IMR-90 (cell line): Measurements from ENCODE around the gene MLXIPL. TPM values are rescaled to one million over a fixed set of nuclear protein-coding genes. Genes with fewer than 3 reads are reported as not detected.

ENCODE experiments used
- ATAC-seq: fragments of 200-7000 bp; cut with Tn5 transposase; 2 replicates; pipeline ENCODE4 v1.9.1; 2020; ENCODE audit warnings: low read depth, mild to moderate bottlenecking, moderate library complexity
- BruUV-seq: library from RNA; stranded (reverse); fragments of 400-500 nt; replicated peaks from 2 replicates; lab custom pipeline; 2021; lab: Mats Ljungman, UMichigan
- CTCF ChIA-PET: fragments of 300-600 bp; formaldehyde crosslinking; extraction: SDS; loops from one replicate; lab custom pipeline; 2021; ENCODE audit warnings: antibody characterized with exemption; lab: Yijun Ruan, JAX
- POLR2A ChIA-PET: fragments of 300-600 bp; sonication (Branson Sonifier 250); formaldehyde crosslinking; loops from one replicate; lab custom pipeline; 2022; ENCODE audit warnings: antibody characterized with exemption; ENCODE audit not compliant: unreplicated experiment; lab: Charles Lee
- DNase-seq: peaks from one replicate; pipeline ENCODE4 v3.0.0; 2013
- H2AFZ ChIP-seq: replicated peaks from 2 replicates; pipeline ENCODE3; 2013; ENCODE audit warnings: low read length, mild to moderate bottlenecking; ENCODE audit not compliant: poor library complexity
- H2AK5ac ChIP-seq: 2 replicates; pipeline ENCODE4 v1.6.1; 2013; ENCODE audit warnings: low read depth, low read length, inconsistent platforms
- H2AK9ac ChIP-seq: replicated peaks from 2 replicates; pipeline ENCODE3; 2013; ENCODE audit warnings: mild to moderate bottlenecking, low read depth, low read length, moderate library complexity; ENCODE audit not compliant: poor library complexity
- H2BK120ac ChIP-seq: 2 replicates; pipeline ENCODE4 v1.6.1; 2013; ENCODE audit warnings: low read depth, low read length, inconsistent platforms
- H2BK15ac ChIP-seq: 3 replicates; pipeline ENCODE4 v1.6.1; 2013; ENCODE audit warnings: low read depth, low read length, inconsistent platforms
- H2BK20ac ChIP-seq: 2 replicates; pipeline ENCODE4 v1.6.1; 2013; ENCODE audit warnings: low read depth, mild to moderate bottlenecking, inconsistent platforms, low read length, moderate library complexity
- H2BK5ac ChIP-seq: 2 replicates; pipeline ENCODE4 v1.6.1; 2013; ENCODE audit warnings: mild to moderate bottlenecking, low read depth, low read length, inconsistent platforms; ENCODE audit not compliant: poor library complexity, severe bottlenecking
- H3K14ac ChIP-seq: replicated peaks from 2 replicates; pipeline ENCODE4 v1.6.1; 2013; ENCODE audit warnings: low read depth, low read length, inconsistent platforms
- H3K18ac ChIP-seq: 2 replicates; pipeline ENCODE4 v1.6.1; 2013; ENCODE audit warnings: low read depth, low read length, control low read depth
- H3K23ac ChIP-seq: 2 replicates; pipeline ENCODE4 v1.6.1; 2013; ENCODE audit warnings: low read depth, low read length, inconsistent platforms
- H3K27ac ChIP-seq: 2 replicates; pipeline ENCODE4 v1.5.1; 2013; ENCODE audit warnings: mild to moderate bottlenecking, control low read depth, low read length; ENCODE audit not compliant: insufficient read depth
- H3K27me3 ChIP-seq: 2 replicates; pipeline ENCODE4 v1.6.1; 2013; ENCODE audit warnings: low read length; ENCODE audit not compliant: control insufficient read depth, insufficient read depth
- H3K36me3 ChIP-seq: 2 replicates; pipeline ENCODE4 v1.6.1; 2013; ENCODE audit warnings: low read length, mixed read lengths; ENCODE audit not compliant: control insufficient read depth, insufficient read depth
- H3K4ac ChIP-seq: 2 replicates; pipeline ENCODE4 v1.6.1; 2013; ENCODE audit warnings: low read depth, low read length, inconsistent platforms
- H3K4me1 ChIP-seq: 2 replicates; pipeline ENCODE4 v1.6.1; 2013; ENCODE audit warnings: low read length, mixed read lengths; ENCODE audit not compliant: control insufficient read depth, insufficient read depth
- H3K4me2 ChIP-seq: 2 replicates; pipeline ENCODE4 v1.6.1; 2013; ENCODE audit warnings: low read depth, mild to moderate bottlenecking, control low read depth, low read length, moderate library complexity
- H3K4me3 ChIP-seq: 2 replicates; pipeline ENCODE4 v1.5.1; 2013; ENCODE audit warnings: low read depth, mild to moderate bottlenecking, control low read depth, low read length, moderate library complexity; ENCODE audit not compliant: insufficient read depth
- H3K56ac ChIP-seq: 2 replicates; pipeline ENCODE4 v1.6.1; 2013; ENCODE audit warnings: low read length, inconsistent platforms; ENCODE audit not compliant: insufficient read depth; ENCODE audit errors: extremely low read depth
- H3K79me1 ChIP-seq, 2 experiments: 2 replicates each; pipeline ENCODE4 v1.6.1; 2013; ENCODE audit warnings: low read length in 2 of 2, inconsistent platforms in 1 of 2, low read depth in 1 of 2
- H3K9ac ChIP-seq: 2 replicates; pipeline ENCODE4 v1.6.1; 2013; ENCODE audit warnings: low read depth, low read length, control low read depth
- H3K9me1 ChIP-seq: 2 replicates; pipeline ENCODE4 v1.6.1; 2013; ENCODE audit warnings: low read length, inconsistent platforms; ENCODE audit not compliant: insufficient read depth
- H3K9me3 ChIP-seq: 2 replicates; pipeline ENCODE4 v1.6.1; 2013; ENCODE audit warnings: low read length; ENCODE audit not compliant: control insufficient read depth, insufficient read depth
- H4K20me1 ChIP-seq: 2 replicates; pipeline ENCODE4 v1.6.1; 2013; ENCODE audit warnings: low read length, inconsistent platforms; ENCODE audit not compliant: insufficient read depth
- H4K5ac ChIP-seq: 2 replicates; pipeline ENCODE4 v1.6.1; 2013; ENCODE audit warnings: mild to moderate bottlenecking, low read depth, low read length, control low read depth
- H4K8ac ChIP-seq, 2 experiments: 2 replicates each; pipeline ENCODE4 v1.6.1; 2013; ENCODE audit warnings: low read depth in 2 of 2, low read length in 2 of 2, control low read depth in 1 of 2, inconsistent platforms in 1 of 2
- H4K91ac ChIP-seq: 2 replicates; pipeline ENCODE4 v1.6.1; 2013; ENCODE audit warnings: low read depth, low read length, inconsistent platforms; ENCODE audit not compliant: insufficient read depth
- BHLHE40 ChIP-seq: fragments of 150-350 bp; IDR thresholded peaks from 2 replicates; pipeline ENCODE4 v1.6.1; 2016; ENCODE audit warnings: mild to moderate bottlenecking, low read depth, low read length
- CHD1 ChIP-seq: IDR thresholded peaks from 2 replicates; pipeline ENCODE4 v1.6.1; 2012; ENCODE audit warnings: low read depth, low read length, improper control_type of control experiment
- MAZ ChIP-seq: IDR thresholded peaks from 2 replicates; pipeline ENCODE4 v1.6.1; 2012; ENCODE audit warnings: low read depth, mild to moderate bottlenecking, low read length, improper control_type of control experiment, moderate library complexity, borderline replicate concordance
- MXI1 ChIP-seq: IDR thresholded peaks from 2 replicates; pipeline ENCODE4 v1.6.1; 2012; ENCODE audit warnings: low read depth, mild to moderate bottlenecking, low read length, moderate library complexity, borderline replicate concordance
- NFE2L2 ChIP-seq: fragments of 150-350 bp; IDR thresholded peaks from 2 replicates; pipeline ENCODE4 v1.6.1; 2016; ENCODE audit warnings: low read depth, mild to moderate bottlenecking, low read length
- RAD21 ChIP-seq: IDR thresholded peaks from 2 replicates; pipeline ENCODE4 v1.6.1; 2012; ENCODE audit warnings: low read length, improper control_type of control experiment
- RCOR1 ChIP-seq: IDR thresholded peaks from 2 replicates; pipeline ENCODE4 v1.6.1; 2012; ENCODE audit warnings: mild to moderate bottlenecking, low read length, improper control_type of control experiment; ENCODE audit not compliant: insufficient replicate concordance
- SMC3 ChIP-seq: fragments of 150-350 bp; IDR thresholded peaks from 2 replicates; pipeline ENCODE4 v1.6.1; 2016; ENCODE audit warnings: low read depth, mild to moderate bottlenecking, antibody characterized with exemption, low read length, moderate library complexity
- WGBS, 2 experiments: methylation state at CpG; one replicate each; pipeline versions ENCODE4 v1.1.5 to v1.1.7; 2013; ENCODE audit warnings: missing lambda C conversion rate in 2 of 2; ENCODE audit not compliant: insufficient read length in 1 of 2; ENCODE audit errors: extremely low coverage in 2 of 2; 5-methylcytosine and 5-hydroxymethylcytosine counted together
- dilution Hi-C: fragments of 300-500 bp; cut with HindIII; formaldehyde crosslinking; loops from one replicate; pipeline ENCODE4 v1.14.3; 2018; ENCODE audit warnings: low sequenced_read_pairs; ENCODE audit not compliant: unreplicated experiment
- in situ Hi-C: fragments of 300-500 bp; cut with MboI; formaldehyde crosslinking; loops from 3 replicates; pipeline ENCODE4 v1.14.3; 2019; ENCODE audit warnings: low sequenced_read_pairs, inconsistent platforms, mixed read lengths
- intact Hi-C: fragments of 100-400 bp; cut with micrococcal nuclease; formaldehyde crosslinking; loops from 2 replicates; pipeline ENCODE4 v1.10.0; 2022
- polyA plus RNA-seq, 3 experiments: library from polyadenylated mRNA; depleted of rRNA; stranded (reverse); fragments of >200 nt; gene quantifications; 2 replicates each; pipeline ENCODE4 v1.2.3, GENCODE V29; 2012; ENCODE audit warnings: low replicate concordance in 1 of 3
- total RNA-seq: library from RNA; depleted of rRNA; stranded (reverse); fragments of >200 nt; gene quantifications from 2 replicates; pipeline ENCODE4 v1.2.3, GENCODE V29; 2012
- TF ChIP-seq, protein P1 (sequence below): conservative IDR thresholded peaks from 2 replicates; pipeline ENCODE4 v1.5.1; 2012; ENCODE audit warnings: mild to moderate bottlenecking, low read depth, low read length, improper control_type of control experiment
- TF ChIP-seq, protein P2 (sequence below): fragments of 150-350 bp; IDR thresholded peaks from 2 replicates; pipeline ENCODE4 v1.6.1; 2016; ENCODE audit warnings: low read depth, mild to moderate bottlenecking, low read length, moderate library complexity, borderline replicate concordance

Gene MLXIPL
- total and polyA plus RNA-seq, 2 of the 4 experiments (the other 2 are of a cell fraction) = not detected

DNA sequence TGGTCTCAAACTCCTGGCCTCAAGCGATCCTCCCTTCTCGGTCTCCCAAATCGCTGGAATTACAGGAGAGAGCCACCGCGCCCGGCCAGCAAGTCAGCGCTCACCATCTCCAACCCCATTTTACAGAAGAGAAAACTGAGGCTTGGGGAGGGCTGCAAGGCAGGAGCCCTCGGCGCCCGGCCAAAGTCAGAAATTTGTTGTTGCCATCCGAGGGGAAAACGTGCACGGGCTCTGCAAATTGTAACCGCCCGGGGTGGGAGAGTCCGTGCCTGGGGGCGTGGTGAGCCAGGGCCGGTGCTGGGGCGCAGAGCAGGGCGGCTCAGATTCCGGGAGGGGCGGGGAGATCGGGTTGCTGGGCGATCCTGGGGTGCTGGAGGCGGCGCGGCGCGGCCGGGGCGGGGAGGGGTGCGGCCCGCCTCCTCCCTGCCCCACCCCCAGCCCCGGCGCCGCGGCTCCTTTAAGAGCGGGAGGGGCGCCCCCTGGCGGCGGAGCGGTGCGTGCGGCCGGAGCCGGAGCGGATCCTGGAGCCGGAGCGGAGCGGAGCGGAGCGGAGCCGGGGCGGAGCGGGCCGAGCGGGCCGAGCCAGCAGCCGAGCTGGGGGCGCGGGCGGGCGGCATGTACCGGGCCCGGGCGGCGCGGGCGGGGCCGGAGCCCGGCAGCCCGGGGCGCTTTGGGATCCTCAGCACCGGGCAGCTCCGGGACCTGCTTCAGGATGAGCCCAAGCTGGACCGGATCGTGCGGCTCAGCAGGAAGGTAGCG is 43.2 kb upstream of the MLXIPL start, which contains the start of gene VPS37D:
Gene VPS37D, plus strand, starts transcription at position 488 of the 759 bp plus-strand sequence. Its CDS starts 128 bp downstream, at position 616.
- WGBS, 2 experiments = 1% methylated on average over 36 of the region's 79 CpGs; no CpG with 5 or more reads in 1 of the 2 experiments
- no peak within 1 kb of the TSS; the same call in 1 of the 2 replicates for H3K18ac ChIP-seq
- 0 out of 2 replicates have a peak, but pooled peaks cover 2% of the 10 kb centered on the region for H3K9me1 ChIP-seq
- H2AK5ac ChIP-seq = no peak within 1 kb of the TSS
- peak within 1 kb of the TSS; percentile 74; the same call in 1 of the 2 replicates for H3K23ac ChIP-seq
- intact Hi-C loops = loop anchor here (2.0 to 5.0 kb wide), 4 partner anchors 40 to 145 kb away; partner anchors contain the start of genes BAZ1B and STX1A
- H3K14ac ChIP-seq = peak within 1 kb of the TSS; percentile 73; the same call in 1 of the 2 replicates
- POLR2A ChIA-PET = no interaction called here
- no peak within 1 kb of the TSS for H2BK20ac ChIP-seq
- peak within 1 kb of the TSS in 1 of 2 experiments; percentile 36; a peak in 2 of 4 replicates for H4K8ac ChIP-seq
- dilution Hi-C loops = no loop called here
- H3K27ac ChIP-seq = peak within 1 kb of the TSS; percentile 14
- H3K9ac ChIP-seq = peak within 1 kb of the TSS; percentile 84
- DNase-seq (peak; percentile 80), ATAC-seq (peak; percentile 96)
- no TSS peak for BruUV-seq
- no peak; the same call in 1 of the 2 replicates for TF ChIP-seq BHLHE40
- peak; percentile 33; the same call in 1 of the 2 replicates for TF ChIP-seq MXI1
- no peak for TF ChIP-seq NFE2L2
- TF ChIP-seq, protein P1, sequence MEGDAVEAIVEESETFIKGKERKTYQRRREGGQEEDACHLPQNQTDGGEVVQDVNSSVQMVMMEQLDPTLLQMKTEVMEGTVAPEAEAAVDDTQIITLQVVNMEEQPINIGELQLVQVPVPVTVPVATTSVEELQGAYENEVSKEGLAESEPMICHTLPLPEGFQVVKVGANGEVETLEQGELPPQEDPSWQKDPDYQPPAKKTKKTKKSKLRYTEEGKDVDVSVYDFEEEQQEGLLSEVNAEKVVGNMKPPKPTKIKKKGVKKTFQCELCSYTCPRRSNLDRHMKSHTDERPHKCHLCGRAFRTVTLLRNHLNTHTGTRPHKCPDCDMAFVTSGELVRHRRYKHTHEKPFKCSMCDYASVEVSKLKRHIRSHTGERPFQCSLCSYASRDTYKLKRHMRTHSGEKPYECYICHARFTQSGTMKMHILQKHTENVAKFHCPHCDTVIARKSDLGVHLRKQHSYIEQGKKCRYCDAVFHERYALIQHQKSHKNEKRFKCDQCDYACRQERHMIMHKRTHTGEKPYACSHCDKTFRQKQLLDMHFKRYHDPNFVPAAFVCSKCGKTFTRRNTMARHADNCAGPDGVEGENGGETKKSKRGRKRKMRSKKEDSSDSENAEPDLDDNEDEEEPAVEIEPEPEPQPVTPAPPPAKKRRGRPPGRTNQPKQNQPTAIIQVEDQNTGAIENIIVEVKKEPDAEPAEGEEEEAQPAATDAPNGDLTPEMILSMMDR = peak; percentile 98
- TF ChIP-seq RAD21 = peak; percentile 66
- no peak for TF ChIP-seq CHD1
- TF ChIP-seq RCOR1 = peak; percentile 92
- TF ChIP-seq SMC3 = peak; percentile 69
- TF ChIP-seq, protein P2, sequence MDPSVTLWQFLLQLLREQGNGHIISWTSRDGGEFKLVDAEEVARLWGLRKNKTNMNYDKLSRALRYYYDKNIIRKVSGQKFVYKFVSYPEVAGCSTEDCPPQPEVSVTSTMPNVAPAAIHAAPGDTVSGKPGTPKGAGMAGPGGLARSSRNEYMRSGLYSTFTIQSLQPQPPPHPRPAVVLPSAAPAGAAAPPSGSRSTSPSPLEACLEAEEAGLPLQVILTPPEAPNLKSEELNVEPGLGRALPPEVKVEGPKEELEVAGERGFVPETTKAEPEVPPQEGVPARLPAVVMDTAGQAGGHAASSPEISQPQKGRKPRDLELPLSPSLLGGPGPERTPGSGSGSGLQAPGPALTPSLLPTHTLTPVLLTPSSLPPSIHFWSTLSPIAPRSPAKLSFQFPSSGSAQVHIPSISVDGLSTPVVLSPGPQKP = no peak
- TF ChIP-seq MAZ = peak; percentile 93
- no peak within 1 kb of the TSS for H4K91ac ChIP-seq
- H3K36me3 ChIP-seq = peaks cover 8% of the 10 kb centered on the region; the same call in 1 of the 2 replicates
- 0 out of 2 replicates have a peak within 1 kb of the TSS, but pooled peaks have one; percentile 24 for H3K4ac ChIP-seq
- H3K4me1 ChIP-seq = no peaks in the 10 kb centered on the region; the same call in 1 of the 2 replicates
- no peaks in the 10 kb centered on the region for H4K20me1 ChIP-seq
- H3K79me1 ChIP-seq = peaks cover 0 to 9% of the 10 kb centered on the region in 2 experiments; a peak in 1 of 4 replicates
- H3K27me3 ChIP-seq = peaks cover 3% of the 10 kb centered on the region
- H2AFZ ChIP-seq = peak within 1 kb of the TSS; percentile 95
- no peak within 1 kb of the TSS for H2BK5ac ChIP-seq
- peak within 1 kb of the TSS; percentile 82 for H3K4me2 ChIP-seq
- no peak within 1 kb of the TSS for H3K56ac ChIP-seq
- H4K5ac ChIP-seq = 0 out of 2 replicates have a peak within 1 kb of the TSS, but pooled peaks have one; percentile 35
- peak within 1 kb of the TSS; percentile 91 for H2AK9ac ChIP-seq
- H3K4me3 ChIP-seq = peak within 1 kb of the TSS; percentile 84
- in situ Hi-C loops = no loop called here
- CTCF ChIA-PET = interaction anchor here (0.6 to 0.7 kb wide), 5 partner anchors 34 to 187 kb away, joined by 3 read pairs; no protein-coding TSS in a partner anchor
- no peak within 1 kb of the TSS for H2BK15ac ChIP-seq
- H3K9me3 ChIP-seq = peaks cover 2% of the 10 kb centered on the region; the same call in 1 of the 2 replicates
- no peak within 1 kb of the TSS for H2BK120ac ChIP-seq
